Measurements from ENCODE around the gene TMEM52B. TPM values are rescaled to one million over a fixed set of nuclear protein-coding genes. Genes with fewer than 3 reads are reported as not detected.

Gene TMEM52B
- total and polyA plus RNA-seq, 2 of the 13 experiments (the other 11 are each of a cell fraction or from before 2014, with no cell fraction given) = not detected

DNA sequence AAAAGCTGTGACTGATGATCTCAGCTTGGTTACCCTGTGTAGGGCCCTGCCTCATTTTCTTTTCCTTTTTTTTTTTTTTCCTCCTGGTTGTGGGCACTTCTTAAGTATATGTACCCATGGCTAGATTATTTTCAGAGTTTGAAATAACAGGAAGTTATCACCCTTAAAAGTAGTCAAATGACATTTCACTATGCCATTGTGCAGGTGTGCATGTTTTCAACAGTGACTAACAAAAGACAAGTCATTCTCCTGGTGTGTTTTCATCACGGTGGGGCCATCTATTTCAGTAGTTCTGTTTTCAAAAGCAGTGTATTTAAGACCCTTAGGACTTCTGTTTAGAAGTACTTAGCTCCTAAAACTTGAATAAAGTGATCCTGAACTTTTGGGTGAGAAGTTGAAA, 48.8 kb downstream of the TMEM52B start:
- Histone ChIP-seq H4K20me1 (ENCODE audit: insufficient read depth, low read length) (no peaks in the 10 kb centered on the region), H3K4me1 (ENCODE audit: insufficient read depth, low read length) (no peaks in the 10 kb centered on the region), H3K9me3 (ENCODE audit: low read length) (no peaks in the 10 kb centered on the region), H3K79me2 (ENCODE audit: insufficient read depth, low read length) (no peaks in the 10 kb centered on the region), H3K4me2 (ENCODE audit: low read depth, low read length) (no peak overlapping the region), H3K4me3 (replicated peaks in 1 of 3; ENCODE audit: insufficient read depth in 1 of 3, low read depth in 2 of 3, low read length in 3 of 3) (no peak overlapping the region), H3K27me3 (ENCODE audit: control insufficient read depth in 1 of 2, insufficient read depth in 2 of 2, low read length in 2 of 2) (no peaks in the 10 kb centered on the region), H2AFZ (ENCODE audit: low read length) (no peak overlapping the region), H3K27ac (ENCODE audit: extremely low read length, insufficient read depth, low read length) (no peak overlapping the region), H3K36me3 (replicated peaks in 1 of 2; ENCODE audit: control insufficient read depth in 1 of 2, insufficient read depth in 2 of 2, low read length in 2 of 2) (no peaks in the 10 kb centered on the region; a peak in 1 of 5 replicates), H3K9ac (ENCODE audit: insufficient read depth, low read depth, low read length) (no peak overlapping the region)
- no TSS peak for BruUV-seq (replicated peaks)
- FAIRE-seq (no peak), ATAC-seq (no peak), DNase-seq (ENCODE audit: low spot score) (no peak)
- 57% methylated on average over 1 of the region's 1 CpG for WGBS (ENCODE audit: low lambda C conversion rate)
- CTCF ChIA-PET (ENCODE audit: low intra/inter-chr PET ratio, low total read pairs) = no interaction called here
- POLR2A ChIA-PET = no interaction called here
- TF ChIP-seq DDIT3 (CRISPR knock-in tag; IDR thresholded peaks at IDR 0.05) (no peak), IKZF1 (IDR thresholded peaks at IDR 0.05) (no peak), SMAD3 (CRISPR knock-in tag; IDR thresholded peaks at IDR 0.05) (no peak), MLLT10 (CRISPR knock-in tag; IDR thresholded peaks at IDR 0.05) (no peak), ARID4A (CRISPR knock-in tag; IDR thresholded peaks at IDR 0.05; ENCODE audit: borderline replicate concordance) (no peak), ZFYVE20 (CRISPR knock-in tag; IDR thresholded peaks at IDR 0.05; ENCODE audit: borderline replicate concordance, low read depth) (no peak), ZKSCAN5 (CRISPR knock-in tag; IDR thresholded peaks at IDR 0.05) (no peak), SNAPC2 (CRISPR knock-in tag; IDR thresholded peaks at IDR 0.05) (no peak), SAFB2 (CRISPR knock-in tag; IDR thresholded peaks at IDR 0.05; ENCODE audit: borderline replicate concordance, low read depth) (no peak), ZNF772 (CRISPR knock-in tag; IDR thresholded peaks at IDR 0.05) (no peak), ZNF598 (CRISPR knock-in tag; IDR thresholded peaks at IDR 0.05; ENCODE audit: borderline replicate concordance) (no peak), HCFC1 (IDR thresholded peaks at IDR 0.05; ENCODE audit: low read depth, low read length) (no peak), AFF4 (CRISPR knock-in tag; IDR thresholded peaks at IDR 0.05) (no peak)
- TF ChIP-seq, protein P1, sequence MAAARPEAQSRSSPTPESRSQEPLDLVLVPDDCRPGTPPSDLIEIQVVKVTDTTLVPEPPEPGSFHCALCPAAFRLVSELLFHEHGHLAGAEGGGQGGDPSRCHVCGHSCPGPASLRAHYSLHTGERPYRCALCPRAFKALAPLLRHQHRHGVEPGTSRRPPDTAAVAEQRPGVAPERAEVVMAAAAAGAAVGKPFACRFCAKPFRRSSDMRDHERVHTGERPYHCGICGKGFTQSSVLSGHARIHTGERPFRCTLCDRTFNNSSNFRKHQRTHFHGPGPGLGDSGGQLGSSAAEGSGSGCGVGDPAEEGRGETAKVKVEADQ (CRISPR knock-in tag; IDR thresholded peaks at IDR 0.05; ENCODE audit: borderline replicate concordance) = no peak
- in situ Hi-C loops (cut with HindIII; ENCODE audit: extremely low pct_ligation_motif_present, low pct_unique_long_range_greater_than_20kb) = no loop called here
- intact Hi-C loops (cut with micrococcal nuclease; ENCODE audit: unreplicated experiment) = no loop called here

All from HepG2 (cell line).